WERI-Rb-1 (cell line): ENCODE results near the gene KLK14.
A peak's percentile ranks its signal among the peaks of the same experiment; 100 is the strongest.

Experiments
- DNase-seq: peaks from one replicate; pipeline ENCODE4 v3.0.0-alpha.2; 2020
- H3K27ac ChIP-seq: fragments of 250-450 bp; sonication (Bioruptor Pico); 2 replicates; pipeline ENCODE4 v1.5.1; 2020; ENCODE audit warnings: mild to moderate bottlenecking, moderate library complexity
- H3K27me3 ChIP-seq: fragments of 250-450 bp; sonication (Bioruptor Pico); 2 replicates; pipeline ENCODE4 v1.5.1; 2021; ENCODE audit warnings: mild to moderate bottlenecking, low read depth, moderate library complexity; ENCODE audit not compliant: insufficient read depth, severe bottlenecking
- H3K36me3 ChIP-seq: fragments of 250-450 bp; sonication (Bioruptor Pico); 2 replicates; pipeline ENCODE4 v1.5.1; 2020; ENCODE audit warnings: mild to moderate bottlenecking, moderate library complexity
- H3K4me3 ChIP-seq: 2 replicates; pipeline ENCODE4 v1.5.1; 2011; ENCODE audit warnings: low read depth, mild to moderate bottlenecking, control low read depth, low read length
- H3K9me3 ChIP-seq: fragments of 250-450 bp; sonication (Bioruptor Pico); 2 replicates; pipeline ENCODE4 v1.5.1; 2021; ENCODE audit warnings: mild to moderate bottlenecking, moderate library complexity; ENCODE audit not compliant: severe bottlenecking
- TF ChIP-seq, protein P1 (sequence below): IDR thresholded peaks from 2 replicates; pipeline ENCODE4 v1.5.1; 2011; ENCODE audit warnings: low read depth, mild to moderate bottlenecking, control low read depth, inconsistent platforms, low read length

KLK14 gene

GRCh38 chr19:51082611-51083010, at the start of gene KLK14:
KLK14 (minus strand) TSS chr19:51082887; CDS start chr19:51082614, 273 bp downstream.
- Histone ChIP-seq H3K27me3 (peaks cover 85% of the 10 kb centered on the region), H3K27ac (no peak within 1 kb of the TSS), H3K4me3 (no peak within 1 kb of the TSS), H3K36me3 (no peaks in the 10 kb centered on the region), H3K9me3 (no peaks in the 10 kb centered on the region)
- no peak for DNase-seq
- TF ChIP-seq, protein P1, sequence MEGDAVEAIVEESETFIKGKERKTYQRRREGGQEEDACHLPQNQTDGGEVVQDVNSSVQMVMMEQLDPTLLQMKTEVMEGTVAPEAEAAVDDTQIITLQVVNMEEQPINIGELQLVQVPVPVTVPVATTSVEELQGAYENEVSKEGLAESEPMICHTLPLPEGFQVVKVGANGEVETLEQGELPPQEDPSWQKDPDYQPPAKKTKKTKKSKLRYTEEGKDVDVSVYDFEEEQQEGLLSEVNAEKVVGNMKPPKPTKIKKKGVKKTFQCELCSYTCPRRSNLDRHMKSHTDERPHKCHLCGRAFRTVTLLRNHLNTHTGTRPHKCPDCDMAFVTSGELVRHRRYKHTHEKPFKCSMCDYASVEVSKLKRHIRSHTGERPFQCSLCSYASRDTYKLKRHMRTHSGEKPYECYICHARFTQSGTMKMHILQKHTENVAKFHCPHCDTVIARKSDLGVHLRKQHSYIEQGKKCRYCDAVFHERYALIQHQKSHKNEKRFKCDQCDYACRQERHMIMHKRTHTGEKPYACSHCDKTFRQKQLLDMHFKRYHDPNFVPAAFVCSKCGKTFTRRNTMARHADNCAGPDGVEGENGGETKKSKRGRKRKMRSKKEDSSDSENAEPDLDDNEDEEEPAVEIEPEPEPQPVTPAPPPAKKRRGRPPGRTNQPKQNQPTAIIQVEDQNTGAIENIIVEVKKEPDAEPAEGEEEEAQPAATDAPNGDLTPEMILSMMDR: no peak

DNA sequence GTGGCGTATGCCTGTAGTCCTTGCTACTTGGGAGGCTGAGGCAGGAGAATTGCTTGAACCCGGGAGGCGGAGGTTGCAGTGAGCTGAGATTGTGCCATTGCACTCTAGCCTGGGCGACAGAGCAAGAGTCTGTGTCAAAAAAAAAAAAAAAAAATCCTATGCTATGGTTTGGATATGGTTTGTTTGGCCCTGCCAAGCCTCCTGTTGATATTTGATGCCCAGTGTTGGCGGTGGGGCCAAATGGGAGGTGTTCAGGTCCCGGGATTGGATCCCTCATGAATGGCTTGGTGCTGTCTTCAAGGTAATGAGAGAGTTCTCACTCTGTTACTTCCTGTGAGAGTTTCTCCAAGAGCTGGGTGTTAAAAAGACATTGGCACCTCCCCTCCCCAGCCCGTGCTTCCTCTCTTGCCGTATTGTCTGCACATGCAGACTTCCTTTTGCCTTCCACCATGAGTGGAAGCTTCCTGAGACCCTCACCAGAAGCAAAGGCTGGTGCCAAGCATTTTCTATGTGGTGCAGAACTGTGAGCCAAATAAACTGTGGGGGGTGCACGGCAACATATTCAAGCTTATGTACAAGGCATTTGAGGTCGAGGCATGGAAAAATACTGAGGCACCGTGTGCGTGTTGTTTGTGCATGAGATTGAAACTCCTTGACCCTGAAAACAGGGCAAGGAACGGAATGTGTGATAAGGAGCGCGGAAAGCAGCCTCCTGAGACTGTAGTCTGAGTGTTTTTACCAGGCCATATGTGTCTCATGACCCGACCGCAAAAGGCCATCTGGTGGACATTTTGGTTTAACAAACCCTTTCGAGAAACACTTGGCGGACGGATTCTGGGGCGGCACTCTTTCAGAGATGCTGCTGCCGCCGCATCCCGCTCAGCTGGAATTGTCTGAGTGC, 49.3 kb upstream of the KLK14 start:
- TF ChIP-seq, protein P1: 0 out of 2 replicates have a peak, but pooled peaks have one; percentile 5
- peaks cover 96% of the 10 kb centered on the region for H3K27me3 ChIP-seq
- no peaks in the 10 kb centered on the region for H3K36me3 ChIP-seq
- no peak overlapping the region for H3K27ac ChIP-seq
- no peaks in the 10 kb centered on the region for H3K9me3 ChIP-seq
- no peak overlapping the region for H3K4me3 ChIP-seq
- DNase-seq: peak; percentile 17

- no peaks in the 10 kb centered on the region for H3K36me3 ChIP-seq
- H3K9me3 ChIP-seq: no peaks in the 10 kb centered on the region
- TF ChIP-seq, protein P1: no peak
- no peak overlapping the region for H3K4me3 ChIP-seq
- H3K27ac ChIP-seq: no peak overlapping the region
- no peak for DNase-seq
- H3K27me3 ChIP-seq: peaks cover 96% of the 10 kb centered on the region
These were observed 47.0 kb upstream of the KLK14 start for GRCh38 chr19:51129716-51130115.

DNA sequence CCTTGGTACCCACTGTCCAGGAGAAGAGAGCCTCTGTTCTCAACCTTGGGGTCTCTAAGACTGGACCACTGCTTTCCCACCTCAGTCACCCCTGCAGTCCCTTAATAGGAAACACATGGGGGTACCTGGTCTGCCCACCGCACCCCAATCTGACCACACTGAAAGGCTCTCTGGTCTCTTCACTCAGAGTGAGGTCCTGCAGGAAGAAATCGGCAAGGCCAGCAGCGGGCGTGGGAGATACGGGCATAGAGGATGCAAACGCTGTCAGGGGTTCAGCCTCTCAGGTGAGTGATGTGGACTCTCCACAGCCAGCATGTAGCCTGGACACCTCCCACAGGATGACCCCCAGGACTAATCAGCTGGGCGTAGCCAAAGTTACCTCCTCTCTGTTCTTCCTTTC, 45.5 kb upstream of the KLK14 start:
- no peak overlapping the region for H3K4me3 ChIP-seq
- H3K36me3 ChIP-seq: no peaks in the 10 kb centered on the region
- no peak overlapping the region for H3K27ac ChIP-seq
- DNase-seq: no peak
- H3K9me3 ChIP-seq: no peaks in the 10 kb centered on the region
- TF ChIP-seq, protein P1: no peak
- peaks cover 93% of the 10 kb centered on the region for H3K27me3 ChIP-seq

GRCh38 chr19:51127755-51128154, 45.1 kb upstream of the KLK14 start:
- no peak overlapping the region for H3K4me3 ChIP-seq
- peaks cover 96% of the 10 kb centered on the region for H3K27me3 ChIP-seq
- no peaks in the 10 kb centered on the region for H3K9me3 ChIP-seq
- H3K36me3 ChIP-seq: no peaks in the 10 kb centered on the region
- DNase-seq: no peak
- TF ChIP-seq, protein P1: no peak
- no peak overlapping the region for H3K27ac ChIP-seq
